ENCODE measurements around the gene MTHFD2L. TPM values are rescaled to one million over a fixed set of nuclear protein-coding genes. Genes with fewer than 3 reads are reported as not detected.

Gene MTHFD2L
- total and polyA plus RNA-seq, 9 of the 15 experiments (the other 6 are each of a cell fraction or from before 2014, with no cell fraction given): 10.0 to 39.0 (median 26.0) TPM

DNA sequence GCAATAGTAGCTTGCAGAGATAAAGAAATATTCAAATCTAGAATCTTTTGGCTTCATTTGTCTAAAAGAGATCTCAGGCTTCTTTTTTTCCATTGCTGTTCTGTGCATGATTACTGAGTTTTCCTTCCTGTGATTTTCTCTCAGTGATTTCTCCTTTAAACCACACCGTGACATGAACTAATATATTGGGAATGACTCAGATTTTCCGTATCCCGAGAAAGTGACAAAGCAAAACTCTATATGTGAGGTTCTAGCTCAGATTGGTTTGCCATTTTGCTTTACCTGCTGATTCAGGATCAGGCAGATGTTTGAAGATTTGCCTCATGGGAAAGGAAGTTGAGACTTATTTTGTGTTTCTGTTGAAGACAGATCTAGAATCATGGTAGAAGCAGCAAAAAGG is 59.4 kb downstream of the MTHFD2L start (continued):
- TF ChIP-seq PHF21A (IDR thresholded peaks at IDR 0.05; ENCODE audit: borderline replicate concordance, low read depth) (no peak), PTBP1 (IDR thresholded peaks at IDR 0.05; ENCODE audit: low read depth, low read length) (no peak), RBM15 (IDR thresholded peaks at IDR 0.05; ENCODE audit: insufficient read depth, low read length) (no peak), ZFP1 (CRISPR knock-in tag; IDR thresholded peaks at IDR 0.05) (no peak), ZBTB17 (CRISPR knock-in tag; IDR thresholded peaks at IDR 0.05) (no peak), ZNF436 (CRISPR knock-in tag; IDR thresholded peaks at IDR 0.05) (no peak), CBFB (CRISPR knock-in tag; IDR thresholded peaks at IDR 0.05) (no peak), CXXC5 (CRISPR knock-in tag; IDR thresholded peaks at IDR 0.05) (no peak), ZNF766 (CRISPR knock-in tag; conservative IDR thresholded peaks at IDR 0.05) (no peak)
- TF ChIP-seq, protein P1, sequence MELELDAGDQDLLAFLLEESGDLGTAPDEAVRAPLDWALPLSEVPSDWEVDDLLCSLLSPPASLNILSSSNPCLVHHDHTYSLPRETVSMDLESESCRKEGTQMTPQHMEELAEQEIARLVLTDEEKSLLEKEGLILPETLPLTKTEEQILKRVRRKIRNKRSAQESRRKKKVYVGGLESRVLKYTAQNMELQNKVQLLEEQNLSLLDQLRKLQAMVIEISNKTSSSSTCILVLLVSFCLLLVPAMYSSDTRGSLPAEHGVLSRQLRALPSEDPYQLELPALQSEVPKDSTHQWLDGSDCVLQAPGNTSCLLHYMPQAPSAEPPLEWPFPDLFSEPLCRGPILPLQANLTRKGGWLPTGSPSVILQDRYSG (tag; conservative IDR thresholded peaks at IDR 0.05; ENCODE audit: low read depth): no peak
- TF ChIP-seq, protein P2, sequence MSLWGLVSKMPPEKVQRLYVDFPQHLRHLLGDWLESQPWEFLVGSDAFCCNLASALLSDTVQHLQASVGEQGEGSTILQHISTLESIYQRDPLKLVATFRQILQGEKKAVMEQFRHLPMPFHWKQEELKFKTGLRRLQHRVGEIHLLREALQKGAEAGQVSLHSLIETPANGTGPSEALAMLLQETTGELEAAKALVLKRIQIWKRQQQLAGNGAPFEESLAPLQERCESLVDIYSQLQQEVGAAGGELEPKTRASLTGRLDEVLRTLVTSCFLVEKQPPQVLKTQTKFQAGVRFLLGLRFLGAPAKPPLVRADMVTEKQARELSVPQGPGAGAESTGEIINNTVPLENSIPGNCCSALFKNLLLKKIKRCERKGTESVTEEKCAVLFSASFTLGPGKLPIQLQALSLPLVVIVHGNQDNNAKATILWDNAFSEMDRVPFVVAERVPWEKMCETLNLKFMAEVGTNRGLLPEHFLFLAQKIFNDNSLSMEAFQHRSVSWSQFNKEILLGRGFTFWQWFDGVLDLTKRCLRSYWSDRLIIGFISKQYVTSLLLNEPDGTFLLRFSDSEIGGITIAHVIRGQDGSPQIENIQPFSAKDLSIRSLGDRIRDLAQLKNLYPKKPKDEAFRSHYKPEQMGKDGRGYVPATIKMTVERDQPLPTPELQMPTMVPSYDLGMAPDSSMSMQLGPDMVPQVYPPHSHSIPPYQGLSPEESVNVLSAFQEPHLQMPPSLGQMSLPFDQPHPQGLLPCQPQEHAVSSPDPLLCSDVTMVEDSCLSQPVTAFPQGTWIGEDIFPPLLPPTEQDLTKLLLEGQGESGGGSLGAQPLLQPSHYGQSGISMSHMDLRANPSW (CRISPR knock-in tag; IDR thresholded peaks at IDR 0.05): no peak

All from K562 (cell line).